Cardiac muscle cell (in vitro differentiated cells and primary cell): ENCODE measurements around the gene KMO. TPM values are rescaled to one million over a fixed set of nuclear protein-coding genes. Genes with fewer than 3 reads are reported as not detected.

Experiments used
- DNase-seq, 2 donors: peaks; one replicate each; pipeline versions ENCODE4 v3.0.0 to v3.0.0-alpha.2; 2010 to 2017; ENCODE audit warnings: low read depth in 1 of 2, low spot score in 1 of 2
- H3K27ac ChIP-seq: fragments of 200-600 bp; sonication (generic); 2 replicates; pipeline ENCODE4 v1.5.1; 2016
- H3K27me3 ChIP-seq: fragments of 200-600 bp; sonication (generic); 2 replicates; pipeline ENCODE4 v1.6.0; 2016; ENCODE audit warnings: control low read depth
- H3K36me3 ChIP-seq: fragments of 200-600 bp; sonication (generic); 2 replicates; pipeline ENCODE4 v1.5.1; 2016; ENCODE audit warnings: control low read depth
- H3K4me1 ChIP-seq: fragments of 200-600 bp; sonication (generic); 2 replicates; pipeline ENCODE4 v1.8.1; 2017; ENCODE audit warnings: low read depth, mild to moderate bottlenecking, mixed run types
- H3K4me3 ChIP-seq: fragments of 200-600 bp; sonication (generic); 2 replicates; pipeline ENCODE4 v1.5.1; 2016; ENCODE audit warnings: mild to moderate bottlenecking
- H3K9me3 ChIP-seq: fragments of 200-600 bp; sonication (generic); 2 replicates; pipeline ENCODE4 v1.5.1; 2017; ENCODE audit warnings: low read depth, mild to moderate bottlenecking, control low read depth
- CTCF ChIP-seq: IDR thresholded peaks from 2 replicates; pipeline ENCODE4 v1.5.1; 2012; ENCODE audit warnings: low read depth, mild to moderate bottlenecking, low read length
- polyA plus RNA-seq: library from polyadenylated mRNA; unstranded; fragments of >200 nt; fragmentation: Nextera tagmentation; extraction: Ambion mirVana; gene quantifications from 2 replicates; pipeline ENCODE4 v1.2.1, GENCODE V29; 2016
- total RNA-seq: library from RNA; depleted of rRNA; stranded (reverse); fragments of >200 nt; gene quantifications from 2 replicates; pipeline ENCODE4 v1.2.3, GENCODE V29; 2016

Gene KMO
- total and polyA plus RNA-seq, 2 experiments from 2014 or later, result not detected

GRCh38 chr1:241527146-241527545 is 5.0 kb upstream of the KMO start:
- Histone ChIP-seq H3K9me3 (no peaks in the 10 kb centered on the region), H3K36me3 (no peaks in the 10 kb centered on the region), H3K27ac (no peak overlapping the region), H3K27me3 (peaks cover 30% of the 10 kb centered on the region), H3K4me3 (no peak overlapping the region), H3K4me1 (peaks cover 8% of the 10 kb centered on the region)
- TF ChIP-seq CTCF, result no peak
- no peak for DNase-seq

- Histone ChIP-seq H3K27ac (no peak overlapping the region), H3K36me3 (no peaks in the 10 kb centered on the region), H3K9me3 (no peaks in the 10 kb centered on the region), H3K4me1 (peaks cover 11% of the 10 kb centered on the region), H3K27me3 (no peaks in the 10 kb centered on the region), H3K4me3 (peak overlapping the region; percentile 8)
- peak; percentile 67 to 81 for DNase-seq
- TF ChIP-seq CTCF, result peak; percentile 51
Measured at GRCh38 chr1:241531195-241532161, 700 bp upstream of the KMO start.

GRCh38 chr1:241532864-241533263 is 686 bp downstream of the KMO start:
- no peak overlapping the region for H3K4me3 ChIP-seq
- peaks cover 11% of the 10 kb centered on the region for H3K4me1 ChIP-seq
- H3K27ac ChIP-seq, result no peak overlapping the region
- no peaks in the 10 kb centered on the region for H3K9me3 ChIP-seq
- no peak for DNase-seq
- no peak for TF ChIP-seq CTCF
- no peaks in the 10 kb centered on the region for H3K27me3 ChIP-seq
- H3K36me3 ChIP-seq, result no peaks in the 10 kb centered on the region

- Histone ChIP-seq H3K27me3 (no peaks in the 10 kb centered on the region), H3K4me3 (no peak overlapping the region), H3K4me1 (peaks cover 11% of the 10 kb centered on the region), H3K36me3 (no peaks in the 10 kb centered on the region), H3K27ac (no peak overlapping the region), H3K9me3 (no peaks in the 10 kb centered on the region)
- no peak for TF ChIP-seq CTCF
- DNase-seq, result no peak
Measured at GRCh38 chr1:241533326-241534115, 1.3 kb downstream of the KMO start.

- no peak overlapping the region for H3K27ac ChIP-seq
- no peaks in the 10 kb centered on the region for H3K36me3 ChIP-seq
- no peak for DNase-seq
- no peaks in the 10 kb centered on the region for H3K9me3 ChIP-seq
- no peak for TF ChIP-seq CTCF
- H3K4me3 ChIP-seq, result no peak overlapping the region
- no peaks in the 10 kb centered on the region for H3K27me3 ChIP-seq
- peaks cover 11% of the 10 kb centered on the region for H3K4me1 ChIP-seq
Measured at GRCh38 chr1:241536304-241536703, 4.1 kb downstream of the KMO start.
